Activated naive CD4-positive, alpha-beta T cell treated with anti-CD3 and anti-CD28 coated beads, Interleukin-2, amount 10 ng/mL, durations not matched to agents 7 days and 5 days (primary cell): Measurements from ENCODE around the gene RSF1.

ENCODE experiments used
- CTCF ChIA-PET: fragments of 350-600 bp; sonication (Branson Sonifier 250); formaldehyde crosslinking; loops from one replicate; lab custom pipeline; 2021; ENCODE audit warnings: antibody characterized with exemption; lab: Charles Lee
- DNase-seq: peaks from one replicate; pipeline ENCODE4 v3.0.0-alpha.2; 2020
- H3K27ac Mint-ChIP-seq: one replicate; pipeline ENCODE4 v1.8.0; 2021; ENCODE audit warnings: mild to moderate bottlenecking, moderate library complexity, mixed read lengths
- H3K27me3 Mint-ChIP-seq: one replicate; pipeline ENCODE4 v1.8.0; 2021; ENCODE audit warnings: mild to moderate bottlenecking, mixed read lengths
- H3K36me3 Mint-ChIP-seq: one replicate; pipeline ENCODE4 v1.8.0; 2021; ENCODE audit warnings: mixed read lengths
- H3K4me1 Mint-ChIP-seq: one replicate; pipeline ENCODE4 v1.8.0; 2021; ENCODE audit warnings: mixed read lengths
- H3K4me3 Mint-ChIP-seq: one replicate; pipeline ENCODE4 v1.8.0; 2021; ENCODE audit warnings: mild to moderate bottlenecking, moderate library complexity, mixed read lengths
- H3K9me3 Mint-ChIP-seq: one replicate; pipeline ENCODE4 v1.8.0; 2021; ENCODE audit warnings: mixed read lengths

RSF1 gene

GRCh38 chr11:77758331-77758730 is 62.2 kb downstream of the RSF1 start:
- CTCF ChIA-PET, result no interaction called here
- no peak overlapping the region for H3K27ac Mint-ChIP-seq
- H3K36me3 Mint-ChIP-seq, result peaks cover 31% of the 10 kb centered on the region
- no peaks in the 10 kb centered on the region for H3K4me1 Mint-ChIP-seq
- H3K27me3 Mint-ChIP-seq, result no peaks in the 10 kb centered on the region
- H3K9me3 Mint-ChIP-seq, result no peaks in the 10 kb centered on the region
- DNase-seq, result no peak
- H3K4me3 Mint-ChIP-seq, result no peak overlapping the region

- CTCF ChIA-PET, result interaction anchor here (0.5 kb wide), 1 partner anchor 40 kb away, joined by 3 read pairs; no protein-coding TSS in a partner anchor
- H3K9me3 Mint-ChIP-seq, result no peaks in the 10 kb centered on the region
- H3K27me3 Mint-ChIP-seq, result no peaks in the 10 kb centered on the region
- DNase-seq, result no peak
- H3K4me1 Mint-ChIP-seq, result no peaks in the 10 kb centered on the region
- H3K36me3 Mint-ChIP-seq, result peaks cover 23% of the 10 kb centered on the region
- H3K27ac Mint-ChIP-seq, result no peak overlapping the region
- H3K4me3 Mint-ChIP-seq, result no peak overlapping the region
These were observed 67.3 kb downstream of the RSF1 start for GRCh38 chr11:77753230-77753629.

GRCh38 chr11:77752516-77752915 is 68.0 kb downstream of the RSF1 start:
- Mint-ChIP-seq H3K27ac (no peak overlapping the region), H3K36me3 (peaks cover 24% of the 10 kb centered on the region), H3K4me3 (no peak overlapping the region), H3K27me3 (no peaks in the 10 kb centered on the region), H3K9me3 (no peaks in the 10 kb centered on the region), H3K4me1 (no peaks in the 10 kb centered on the region)
- no peak for DNase-seq
- CTCF ChIA-PET, result no interaction called here

- no peaks in the 10 kb centered on the region for H3K27me3 Mint-ChIP-seq
- no peak overlapping the region for H3K27ac Mint-ChIP-seq
- no peak overlapping the region for H3K4me3 Mint-ChIP-seq
- no peak for DNase-seq
- H3K36me3 Mint-ChIP-seq, result peaks cover 17% of the 10 kb centered on the region
- no peaks in the 10 kb centered on the region for H3K9me3 Mint-ChIP-seq
- CTCF ChIA-PET, result no interaction called here
- no peaks in the 10 kb centered on the region for H3K4me1 Mint-ChIP-seq
These were observed 69.9 kb downstream of the RSF1 start for GRCh38 chr11:77750394-77751156.

GRCh38 chr11:77749232-77749631 is 71.3 kb downstream of the RSF1 start:
- Mint-ChIP-seq H3K9me3 (no peaks in the 10 kb centered on the region), H3K36me3 (peaks cover 11% of the 10 kb centered on the region), H3K27ac (no peak overlapping the region), H3K4me1 (no peaks in the 10 kb centered on the region), H3K4me3 (no peak overlapping the region), H3K27me3 (no peaks in the 10 kb centered on the region)
- CTCF ChIA-PET, result no interaction called here
- DNase-seq, result no peak

GRCh38 chr11:77748266-77748665 is 72.3 kb downstream of the RSF1 start:
- Mint-ChIP-seq H3K27ac (no peak overlapping the region), H3K4me1 (no peaks in the 10 kb centered on the region), H3K36me3 (peaks cover 9% of the 10 kb centered on the region), H3K9me3 (no peaks in the 10 kb centered on the region), H3K4me3 (no peak overlapping the region), H3K27me3 (no peaks in the 10 kb centered on the region)
- DNase-seq, result no peak
- CTCF ChIA-PET, result no interaction called here

- Mint-ChIP-seq H3K27ac (no peak overlapping the region), H3K4me1 (no peaks in the 10 kb centered on the region), H3K36me3 (peaks cover 14% of the 10 kb centered on the region), H3K4me3 (no peak overlapping the region), H3K9me3 (no peaks in the 10 kb centered on the region), H3K27me3 (no peaks in the 10 kb centered on the region)
- DNase-seq, result no peak
- CTCF ChIA-PET, result no interaction called here
These were observed 73.0 kb downstream of the RSF1 start for GRCh38 chr11:77747381-77747969.

GRCh38 chr11:77736473-77736872 is 84.0 kb downstream of the RSF1 start:
- Mint-ChIP-seq H3K9me3 (peaks cover 9% of the 10 kb centered on the region), H3K4me1 (no peaks in the 10 kb centered on the region), H3K4me3 (no peak overlapping the region), H3K27ac (no peak overlapping the region), H3K27me3 (no peaks in the 10 kb centered on the region), H3K36me3 (peaks cover 49% of the 10 kb centered on the region)
- no peak for DNase-seq
- CTCF ChIA-PET, result no interaction called here

- peaks cover 60% of the 10 kb centered on the region for H3K36me3 Mint-ChIP-seq
- no peaks in the 10 kb centered on the region for H3K27me3 Mint-ChIP-seq
- no peaks in the 10 kb centered on the region for H3K4me1 Mint-ChIP-seq
- DNase-seq, result no peak
- no peak overlapping the region for H3K27ac Mint-ChIP-seq
- CTCF ChIA-PET, result no interaction called here
- H3K4me3 Mint-ChIP-seq, result no peak overlapping the region
- peaks cover 19% of the 10 kb centered on the region for H3K9me3 Mint-ChIP-seq
These were observed 85.6 kb downstream of the RSF1 start for GRCh38 chr11:77734890-77735289.

GRCh38 chr11:77732143-77732542 is 88.4 kb downstream of the RSF1 start:
- no peak for DNase-seq
- CTCF ChIA-PET, result no interaction called here
- Mint-ChIP-seq H3K4me1 (no peaks in the 10 kb centered on the region), H3K36me3 (peaks cover 57% of the 10 kb centered on the region), H3K4me3 (no peak overlapping the region), H3K27ac (no peak overlapping the region), H3K27me3 (no peaks in the 10 kb centered on the region), H3K9me3 (peaks cover 19% of the 10 kb centered on the region)

- H3K27ac Mint-ChIP-seq, result no peak overlapping the region
- H3K4me3 Mint-ChIP-seq, result no peak overlapping the region
- H3K4me1 Mint-ChIP-seq, result no peaks in the 10 kb centered on the region
- CTCF ChIA-PET, result no interaction called here
- no peaks in the 10 kb centered on the region for H3K27me3 Mint-ChIP-seq
- H3K9me3 Mint-ChIP-seq, result peaks cover 19% of the 10 kb centered on the region
- no peak for DNase-seq
- peaks cover 49% of the 10 kb centered on the region for H3K36me3 Mint-ChIP-seq
These were observed 89.7 kb downstream of the RSF1 start for GRCh38 chr11:77730789-77731188.

- CTCF ChIA-PET, result no interaction called here
- no peaks in the 10 kb centered on the region for H3K27me3 Mint-ChIP-seq
- no peak overlapping the region for H3K4me3 Mint-ChIP-seq
- no peaks in the 10 kb centered on the region for H3K4me1 Mint-ChIP-seq
- peaks cover 19% of the 10 kb centered on the region for H3K9me3 Mint-ChIP-seq
- DNase-seq, result no peak
- H3K36me3 Mint-ChIP-seq, result peaks cover 48% of the 10 kb centered on the region
- H3K27ac Mint-ChIP-seq, result no peak overlapping the region
These were observed 91.5 kb downstream of the RSF1 start for GRCh38 chr11:77729063-77729462.

- CTCF ChIA-PET, result no interaction called here
- peaks cover 45% of the 10 kb centered on the region for H3K36me3 Mint-ChIP-seq
- H3K9me3 Mint-ChIP-seq, result peaks cover 19% of the 10 kb centered on the region
- DNase-seq, result no peak
- no peaks in the 10 kb centered on the region for H3K27me3 Mint-ChIP-seq
- H3K4me3 Mint-ChIP-seq, result no peak overlapping the region
- H3K4me1 Mint-ChIP-seq, result no peaks in the 10 kb centered on the region
- no peak overlapping the region for H3K27ac Mint-ChIP-seq
These were observed 92.2 kb downstream of the RSF1 start for GRCh38 chr11:77728203-77728786.

GRCh38 chr11:77726524-77726923 is 94.0 kb downstream of the RSF1 start:
- no peak overlapping the region for H3K27ac Mint-ChIP-seq
- no peaks in the 10 kb centered on the region for H3K27me3 Mint-ChIP-seq
- peaks cover 10% of the 10 kb centered on the region for H3K9me3 Mint-ChIP-seq
- no peak overlapping the region for H3K4me3 Mint-ChIP-seq
- H3K36me3 Mint-ChIP-seq, result peaks cover 36% of the 10 kb centered on the region
- no peaks in the 10 kb centered on the region for H3K4me1 Mint-ChIP-seq
- CTCF ChIA-PET, result no interaction called here
- DNase-seq, result no peak

GRCh38 chr11:77725433-77725832 is 95.1 kb downstream of the RSF1 start:
- H3K27me3 Mint-ChIP-seq, result no peaks in the 10 kb centered on the region
- no peaks in the 10 kb centered on the region for H3K4me1 Mint-ChIP-seq
- H3K9me3 Mint-ChIP-seq, result peaks cover 2% of the 10 kb centered on the region
- CTCF ChIA-PET, result no interaction called here
- H3K4me3 Mint-ChIP-seq, result no peak overlapping the region
- H3K27ac Mint-ChIP-seq, result no peak overlapping the region
- peaks cover 32% of the 10 kb centered on the region for H3K36me3 Mint-ChIP-seq
- no peak for DNase-seq
